HepG2 (cell line): ENCODE measurements around the gene KCNK7. TPM values are rescaled to one million over a fixed set of nuclear protein-coding genes. Genes with fewer than 3 reads are reported as not detected.

Source experiments
- ATAC-seq: fragments of 200-7000 bp; cut with Tn5 transposase; 3 replicates; pipeline ENCODE4 v1.9.1; 2020; ENCODE audit warnings: mild to moderate bottlenecking, moderate library complexity
- BruUV-seq: library from RNA; stranded (reverse); fragments of 400-500 nt; replicated peaks from 2 replicates; lab custom pipeline; 2021; lab: Mats Ljungman, UMichigan
- CTCF ChIA-PET: fragments of 300-600 bp; formaldehyde crosslinking; extraction: SDS; loops from one replicate; lab custom pipeline; 2021; ENCODE audit warnings: low total read pairs, inconsistent platforms, low intra/inter-chr PET ratio; lab: Yijun Ruan, JAX
- POLR2A ChIA-PET: fragments of 350-600 bp; sonication (Branson Sonifier 250); formaldehyde crosslinking; loops from one replicate; lab custom pipeline; 2020; ENCODE audit warnings: antibody characterized with exemption, inconsistent platforms; lab: Yijun Ruan, JAX
- DNase-seq: peaks from one replicate; pipeline ENCODE4 v3.0.0-alpha.2; 2015; ENCODE audit warnings: low spot score
- FAIRE-seq: peaks from 3 replicates; lab custom pipeline; 2011; peaks lifted over from hg19 to GRCh38; lab: Jason Lieb, UNC
- H2AFZ ChIP-seq: one replicate; pipeline ENCODE4 v1.6.1; 2011; ENCODE audit warnings: low read length, inconsistent platforms
- H3K27ac ChIP-seq: fragments of 300-600 bp; 3 replicates; pipeline ENCODE4 v1.8.0; 2011; ENCODE audit warnings: mixed run types, mild to moderate bottlenecking, mixed read lengths, low read length, inconsistent platforms; ENCODE audit not compliant: insufficient read depth; ENCODE audit errors: extremely low read length
- H3K27me3 ChIP-seq, 2 experiments: fragments of 200-600 bp in 1 of 2; 2 replicates in 1 of 2; 3 replicates in 1 of 2; pipeline versions ENCODE4 v1.6.0 to v1.8.0; 2011; ENCODE audit warnings: low read length in 2 of 2, mild to moderate bottlenecking in 2 of 2, moderate library complexity in 2 of 2, inconsistent platforms in 1 of 2; ENCODE audit not compliant: insufficient read depth in 2 of 2, control insufficient read depth in 1 of 2
- H3K36me3 ChIP-seq, 2 experiments: fragments of 200-600 bp in 1 of 2; replicated peaks in 1 of 2; 2 replicates in 1 of 2; 3 replicates in 1 of 2; pipeline versions ENCODE4 v1.5.1 to v1.8.0; 2011; ENCODE audit warnings: low read length in 2 of 2, inconsistent platforms in 1 of 2; ENCODE audit not compliant: insufficient read depth in 2 of 2, control insufficient read depth in 1 of 2
- H3K4me1 ChIP-seq: 2 replicates; pipeline ENCODE4 v1.5.1; 2012; ENCODE audit warnings: low read length, inconsistent platforms; ENCODE audit not compliant: insufficient read depth
- H3K4me2 ChIP-seq: 2 replicates; pipeline ENCODE4 v1.6.0; 2011; ENCODE audit warnings: low read depth, low read length, inconsistent platforms
- H3K4me3 ChIP-seq, 3 experiments: fragments of 200-600 bp in 1 of 3; sonication (generic), shearing (Covaris generic) in 1 of 3; replicated peaks in 1 of 3; 2 replicates each; pipeline ENCODE4 v1.5.1; 2011 to 2016; ENCODE audit warnings: low read length in 3 of 3, inconsistent platforms in 2 of 3, low read depth in 2 of 3, mild to moderate bottlenecking in 2 of 3, control low read depth in 1 of 3, mixed read lengths in 1 of 3; ENCODE audit not compliant: insufficient read depth in 1 of 3
- H3K79me2 ChIP-seq: one replicate; pipeline ENCODE4 v1.6.1; 2011; ENCODE audit warnings: low read length, inconsistent platforms; ENCODE audit not compliant: insufficient read depth
- H3K9ac ChIP-seq: 2 replicates; pipeline ENCODE4 v1.6.0; 2011; ENCODE audit warnings: mild to moderate bottlenecking, low read depth, low read length, inconsistent platforms; ENCODE audit not compliant: insufficient read depth
- H3K9me3 ChIP-seq: 2 replicates; pipeline ENCODE4 v1.5.1; 2012; ENCODE audit warnings: mild to moderate bottlenecking, low read length
- H4K20me1 ChIP-seq: 2 replicates; pipeline ENCODE4 v1.6.0; 2011; ENCODE audit warnings: inconsistent platforms, mild to moderate bottlenecking, low read length, moderate library complexity; ENCODE audit not compliant: insufficient read depth
- AGO1 ChIP-seq: fragments of 200-400 bp; formaldehyde crosslinking; IDR thresholded peaks from 2 replicates; pipeline ENCODE4 v1.6.1; 2017; ENCODE audit warnings: mild to moderate bottlenecking, low read depth, low read length, moderate library complexity; ENCODE audit not compliant: poor library complexity, severe bottlenecking
- HOXA3 ChIP-seq: sonication (generic); formaldehyde crosslinking; IDR thresholded peaks from 2 replicates; pipeline ENCODE4 v1.5.0; 2020; ENCODE audit warnings: missing genetic modification reagents
- PCBP1 ChIP-seq: fragments of 200-400 bp; formaldehyde crosslinking; IDR thresholded peaks from 2 replicates; pipeline ENCODE4 v1.6.1; 2017; ENCODE audit warnings: mild to moderate bottlenecking, low read depth, low read length, borderline replicate concordance
- RBFOX2 ChIP-seq: fragments of 200-400 bp; formaldehyde crosslinking; IDR thresholded peaks from 2 replicates; pipeline ENCODE4 v1.6.1; 2017; ENCODE audit warnings: low read depth, mild to moderate bottlenecking, low read length
- ZNF225 ChIP-seq: sonication (generic); formaldehyde crosslinking; IDR thresholded peaks from 2 replicates; pipeline ENCODE4 v1.4.0; 2020; ENCODE audit warnings: mild to moderate bottlenecking, missing genetic modification reagents
- WGBS: methylation state at CpG from one replicate; pipeline ENCODE4 v1.1.6; 2017; ENCODE audit warnings: low lambda C conversion rate; 5-methylcytosine and 5-hydroxymethylcytosine counted together
- in situ Hi-C: cut with HindIII; loops from 2 replicates; pipeline ENCODE4 v1.10.0; 2017; ENCODE audit warnings: low pct_unique_long_range_greater_than_20kb; ENCODE audit not compliant: extremely low pct_ligation_motif_present
- intact Hi-C: fragments of 100-400 bp; cut with micrococcal nuclease; formaldehyde crosslinking; loops from one replicate; pipeline ENCODE4 v1.10.0; 2022; ENCODE audit not compliant: unreplicated experiment
- polyA plus RNA-seq, 8 experiments: library from polyadenylated mRNA; depleted of rRNA in 3 of 8; stranded (reverse) in 7 of 8; unstranded in 1 of 8; fragments of >200 nt; fragmentation: Illumina TruSeq in 4 of 8; extraction: Trizol in 4 of 8; gene quantifications; 2 replicates each; pipeline versions ENCODE4 v1.2.1 to v1.2.3, GENCODE V29; 2011 to 2016; ENCODE audit warnings: low read depth in 4 of 8, missing spikeins in 1 of 8, mixed read lengths in 1 of 8; ENCODE audit not compliant: insufficient read depth in 1 of 8
- total RNA-seq, 5 experiments: library from RNA; depleted of rRNA; stranded (reverse); fragments of >200 nt; fragmentation: Illumina TruSeq; extraction: Trizol; gene quantifications; 2 replicates each; pipeline ENCODE4 v1.2.3, GENCODE V29; 2016; ENCODE audit warnings: low read depth in 1 of 5
- TF ChIP-seq, protein P1 (sequence below): sonication (generic); formaldehyde crosslinking; IDR thresholded peaks from 2 replicates; pipeline ENCODE4 v1.4.0; 2020; ENCODE audit warnings: missing genetic modification reagents

KCNK7 gene
- total and polyA plus RNA-seq, 2 of the 13 experiments (the other 11 are each of a cell fraction or from before 2014, with no cell fraction given): 0.11 TPM; not detected in 1

DNA sequence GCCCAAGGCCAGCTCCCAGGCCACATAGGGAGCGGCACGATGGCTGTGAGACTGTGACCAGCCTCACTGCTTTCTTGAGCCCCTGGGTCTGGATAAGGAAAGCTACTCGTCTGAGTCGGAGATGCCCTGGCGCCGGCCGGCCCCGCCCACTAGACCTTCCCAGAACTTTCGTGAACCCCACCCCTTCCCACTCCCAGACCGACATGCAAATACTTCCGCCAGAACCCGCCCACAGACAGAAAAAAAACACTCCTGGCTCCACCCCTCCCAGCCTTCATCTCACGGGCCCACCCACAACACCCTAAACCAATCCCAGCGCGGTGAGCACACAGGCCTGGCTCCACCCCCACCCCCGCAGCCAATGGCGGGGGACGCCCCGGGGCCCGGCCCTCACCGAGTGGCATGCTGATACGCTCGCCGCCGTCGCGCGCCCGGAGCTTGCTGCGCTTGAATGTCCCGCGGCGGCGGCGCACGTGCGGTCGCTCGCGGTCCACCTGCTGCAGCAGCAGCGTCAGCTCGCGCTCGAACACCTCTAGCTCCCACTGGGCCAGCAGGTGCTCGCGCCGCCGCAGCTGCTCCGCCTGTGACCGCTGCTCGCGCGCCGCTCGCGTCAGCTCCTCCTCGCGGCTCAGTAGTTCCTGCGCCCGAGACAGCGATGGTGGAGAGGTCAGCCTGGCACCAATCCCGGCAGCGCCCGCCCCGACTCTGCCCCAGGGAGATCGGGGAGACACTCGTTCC, 11.4 kb upstream of the KCNK7 start:
- peaks cover 26% of the 10 kb centered on the region for H3K79me2 ChIP-seq
- H3K27ac ChIP-seq: no peak overlapping the region
- ATAC-seq (peak; percentile 7; the same call in 2 of the 3 replicates), DNase-seq (no peak), FAIRE-seq (no peak)
- H3K36me3 ChIP-seq: peaks cover 29 to 75% of the 10 kb centered on the region in 2 experiments
- WGBS: 99% methylated on average over 63 of the region's 67 CpGs
- no peak overlapping the region for H2AFZ ChIP-seq
- H3K27me3 ChIP-seq: no peaks in the 10 kb centered on the region
- ChIA-PET POLR2A (interaction anchor here (1.2 kb wide), 1 partner anchor 8 kb away, joined by 6 read pairs; the partner anchor contains the start of gene PCNX3), CTCF (no interaction called here)
- TF ChIP-seq ZNF225 (no peak), AGO1 (peak; percentile 21), HOXA3 (CRISPR knock-in tag) (0 out of 2 replicates have a peak, but pooled peaks have one; percentile 25), RBFOX2 (peak; percentile 84), PCBP1 (0 out of 2 replicates have a peak, but pooled peaks have one; percentile 50)
- no peak overlapping the region for H3K4me3 ChIP-seq
- no TSS peak for BruUV-seq
- H3K9ac ChIP-seq: no peak overlapping the region
- H3K4me1 ChIP-seq: peaks cover 27% of the 10 kb centered on the region
- intact Hi-C loops (no loop called here), in situ Hi-C loops (no loop called here)
- H4K20me1 ChIP-seq: peaks cover 7% of the 10 kb centered on the region; the same call in 1 of the 2 replicates
- no peak overlapping the region for H3K4me2 ChIP-seq
- H3K9me3 ChIP-seq: no peaks in the 10 kb centered on the region

DNA sequence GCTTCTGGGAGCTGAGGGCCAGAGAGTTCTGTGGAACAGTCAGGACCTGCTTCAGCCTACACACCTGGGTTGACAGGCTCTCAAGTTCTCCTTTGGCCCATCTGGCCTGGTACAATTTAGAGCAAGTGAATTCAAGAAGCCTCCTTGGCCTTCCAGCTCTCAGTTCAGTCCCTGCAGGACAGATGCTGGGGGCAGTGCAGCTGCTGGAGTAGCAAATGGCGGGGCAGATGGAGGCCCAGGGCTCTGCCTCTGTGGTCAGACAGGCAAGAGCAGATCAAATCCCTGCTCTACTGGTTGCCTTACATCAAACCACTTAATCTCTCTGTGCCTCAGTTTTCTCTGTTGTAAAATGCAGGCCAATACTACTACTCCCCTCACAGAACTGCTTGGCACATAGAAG, 8.7 kb upstream of the KCNK7 start:
- no peak overlapping the region for H2AFZ ChIP-seq
- H3K27ac ChIP-seq: no peak overlapping the region
- H3K4me1 ChIP-seq: no peaks in the 10 kb centered on the region
- H3K4me3 ChIP-seq: no peak overlapping the region
- H3K4me2 ChIP-seq: no peak overlapping the region
- WGBS: 100% methylated on average over 1 of the region's 1 CpG
- H3K36me3 ChIP-seq: peaks cover 23 to 55% of the 10 kb centered on the region in 2 experiments
- in situ Hi-C loops: no loop called here
- intact Hi-C loops: no loop called here
- H3K27me3 ChIP-seq: no peaks in the 10 kb centered on the region
- DNase-seq (no peak), ATAC-seq (no peak), FAIRE-seq (no peak)
- no peaks in the 10 kb centered on the region for H3K79me2 ChIP-seq
- ChIA-PET CTCF (no interaction called here), POLR2A (interaction anchor here (0.6 to 6.0 kb wide), 6 partner anchors 9 to 44 kb away, joined by 3 to 47 read pairs (median 6); partner anchors contain the start of genes FAM89B, KCNK7, MAP3K11 and PCNX3)
- TF ChIP-seq, protein P1, sequence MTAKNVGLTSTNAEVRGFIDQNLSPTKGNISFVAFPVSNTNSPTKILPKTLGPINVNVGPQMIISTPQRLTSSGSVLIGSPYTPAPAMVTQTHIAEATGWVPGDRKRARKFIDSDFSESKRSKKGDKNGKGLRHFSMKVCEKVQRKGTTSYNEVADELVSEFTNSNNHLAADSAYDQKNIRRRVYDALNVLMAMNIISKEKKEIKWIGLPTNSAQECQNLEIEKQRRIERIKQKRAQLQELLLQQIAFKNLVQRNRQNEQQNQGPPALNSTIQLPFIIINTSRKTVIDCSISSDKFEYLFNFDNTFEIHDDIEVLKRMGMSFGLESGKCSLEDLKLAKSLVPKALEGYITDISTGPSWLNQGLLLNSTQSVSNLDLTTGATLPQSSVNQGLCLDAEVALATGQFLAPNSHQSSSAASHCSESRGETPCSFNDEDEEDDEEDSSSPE (CRISPR knock-in tag): no peak
- BruUV-seq: TSS peak; percentile 6
- H3K9ac ChIP-seq: no peak overlapping the region
- no peaks in the 10 kb centered on the region; the same call in 1 of the 2 replicates for H4K20me1 ChIP-seq
- no peaks in the 10 kb centered on the region for H3K9me3 ChIP-seq
